HepG2 (cell line): ENCODE measurements around the gene BRPF1. TPM values are rescaled to one million over a fixed set of nuclear protein-coding genes. Genes with fewer than 3 reads are reported as not detected.
A peak's percentile ranks its signal among the peaks of the same experiment; 100 is the strongest.

Experiments
- CEBPB ChIP-seq: IDR thresholded peaks from 2 replicates; pipeline ENCODE4 v1.6.1; 2011; ENCODE audit warnings: low read depth, low read length, improper control_type of control experiment, borderline replicate concordance
- CEBPZ ChIP-seq: IDR thresholded peaks from 2 replicates; pipeline ENCODE4 v1.6.1; 2012; ENCODE audit warnings: low read length, improper control_type of control experiment
- CENPX ChIP-seq: sonication (generic); formaldehyde crosslinking; IDR thresholded peaks from 2 replicates; pipeline ENCODE4 v1.9.0; 2021; ENCODE audit warnings: mild to moderate bottlenecking, missing genetic modification reagents, moderate library complexity
- ETV5 ChIP-seq: IDR thresholded peaks from 2 replicates; pipeline ENCODE4 v1.6.1; 2018; ENCODE audit warnings: missing biosample characterization, missing genetic modification reagents, inconsistent platforms, borderline replicate concordance
- GATA4 ChIP-seq: sonication (generic); IDR thresholded peaks from 2 replicates; pipeline ENCODE4 v1.6.1; 2016; ENCODE audit warnings: antibody characterized with exemption, low read depth, borderline replicate concordance
- HCFC1 ChIP-seq: fragments of 150-350 bp; IDR thresholded peaks from 2 replicates; pipeline ENCODE4 v1.6.1; 2014; ENCODE audit warnings: low read depth, low read length
- PTBP1 ChIP-seq: fragments of 200-400 bp; formaldehyde crosslinking; IDR thresholded peaks from 2 replicates; pipeline ENCODE4 v1.6.1; 2018; ENCODE audit warnings: low read length, low read depth; ENCODE audit not compliant: poor library complexity, severe bottlenecking
- REPIN1 ChIP-seq: sonication (generic); formaldehyde crosslinking; IDR thresholded peaks from 2 replicates; pipeline ENCODE4 v1.8.0; 2022; ENCODE audit warnings: missing genetic modification reagents, low read depth, mild to moderate bottlenecking, borderline replicate concordance
- TMF1 ChIP-seq: sonication (generic); formaldehyde crosslinking; IDR thresholded peaks from 2 replicates; pipeline ENCODE4 v1.8.1; 2022; ENCODE audit warnings: low read depth, missing genetic modification reagents
- ZKSCAN1 ChIP-seq: fragments of 150-350 bp; IDR thresholded peaks from 2 replicates; pipeline ENCODE4 v1.6.1; 2014; ENCODE audit warnings: low read length
- ZMYM2 ChIP-seq: sonication (generic); formaldehyde crosslinking; IDR thresholded peaks from 2 replicates; pipeline ENCODE4 v1.8.0; 2022; ENCODE audit warnings: mild to moderate bottlenecking, missing genetic modification reagents
- ZNF235 ChIP-seq: sonication (generic); formaldehyde crosslinking; IDR thresholded peaks from 2 replicates; pipeline ENCODE4 v1.8.1; 2023; ENCODE audit warnings: mild to moderate bottlenecking, missing genetic modification reagents, borderline replicate concordance
- ZZZ3 ChIP-seq: sonication (generic); formaldehyde crosslinking; IDR thresholded peaks from 2 replicates; pipeline ENCODE4 v1.4.0; 2020; ENCODE audit warnings: missing genetic modification reagents, mild to moderate bottlenecking, borderline replicate concordance
- polyA plus RNA-seq, 8 experiments: library from polyadenylated mRNA; depleted of rRNA in 3 of 8; stranded (reverse) in 7 of 8; unstranded in 1 of 8; fragments of >200 nt; fragmentation: Illumina TruSeq in 4 of 8; extraction: Trizol in 4 of 8; gene quantifications; 2 replicates each; pipeline versions ENCODE4 v1.2.1 to v1.2.3, GENCODE V29; 2011 to 2016; ENCODE audit warnings: low read depth in 4 of 8, missing spikeins in 1 of 8, mixed read lengths in 1 of 8; ENCODE audit not compliant: insufficient read depth in 1 of 8
- total RNA-seq, 5 experiments: library from RNA; depleted of rRNA; stranded (reverse); fragments of >200 nt; fragmentation: Illumina TruSeq; extraction: Trizol; gene quantifications; 2 replicates each; pipeline ENCODE4 v1.2.3, GENCODE V29; 2016; ENCODE audit warnings: low read depth in 1 of 5
- TF ChIP-seq, protein P1 (sequence below): sonication (generic); formaldehyde crosslinking; IDR thresholded peaks from 2 replicates; pipeline ENCODE4 v1.4.0; 2020; ENCODE audit warnings: missing genetic modification reagents, borderline replicate concordance
- TF ChIP-seq, protein P2 (sequence below): sonication (generic); formaldehyde crosslinking; IDR thresholded peaks from 2 replicates; pipeline ENCODE4 v1.4.0; 2020; ENCODE audit warnings: low read depth, missing genetic modification reagents
- TF ChIP-seq, protein P3 (sequence below): sonication (generic); formaldehyde crosslinking; IDR thresholded peaks from 2 replicates; pipeline ENCODE4 v1.4.0; 2020; ENCODE audit warnings: missing genetic modification reagents

Gene BRPF1
- total and polyA plus RNA-seq, 2 of the 13 experiments (the other 11 are each of a cell fraction or from before 2014, with no cell fraction given): 7.3 to 10.0 TPM

DNA sequence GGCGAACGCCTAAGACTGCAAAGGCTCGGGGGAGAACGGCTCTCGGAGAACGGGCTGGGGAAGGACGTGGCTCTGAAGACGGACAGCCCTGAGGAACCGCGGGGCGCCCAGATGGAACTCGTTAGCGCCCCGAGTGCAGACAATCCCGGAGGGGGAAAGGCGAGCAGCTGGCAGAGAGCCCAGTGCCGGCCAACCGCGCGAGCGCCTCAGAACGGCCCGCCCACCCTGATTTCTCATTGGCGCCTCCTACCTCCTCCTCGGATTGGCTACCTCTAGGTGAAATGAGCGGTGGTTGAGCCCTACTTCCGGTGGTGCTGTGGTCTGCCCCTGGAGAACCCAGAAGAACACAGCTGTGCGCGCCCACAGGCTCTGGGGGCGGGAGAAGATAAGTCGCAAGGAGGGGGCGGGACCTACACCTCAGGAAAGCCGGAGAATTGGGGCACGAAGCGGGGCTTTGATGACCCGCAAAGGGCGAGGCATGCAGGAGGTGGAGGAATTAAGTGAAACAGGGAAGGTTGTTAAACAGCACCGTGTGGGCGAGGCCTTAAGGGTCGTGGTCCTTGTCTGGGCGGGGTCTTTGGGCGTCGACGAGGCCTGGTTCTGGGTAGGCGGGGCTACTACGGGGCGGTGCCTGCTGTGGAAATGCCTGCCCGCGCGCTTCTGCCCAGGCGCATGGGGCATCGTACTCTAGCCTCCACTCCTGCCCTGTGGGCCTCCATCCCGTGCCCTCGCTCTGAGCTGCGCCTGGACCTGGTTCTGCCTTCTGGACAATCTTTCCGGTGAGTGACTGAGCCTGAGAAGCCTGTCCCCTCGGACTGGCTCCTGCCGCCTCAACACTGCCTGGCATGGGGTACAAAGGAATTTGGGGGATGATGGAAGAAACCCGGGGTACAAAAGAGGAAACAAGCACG lies 18.4 kb downstream of the BRPF1 start, which contains the start of gene OGG1 (continued):
- TF ChIP-seq HCFC1: no peak
- no peak for TF ChIP-seq CEBPB
- TF ChIP-seq, protein P1, sequence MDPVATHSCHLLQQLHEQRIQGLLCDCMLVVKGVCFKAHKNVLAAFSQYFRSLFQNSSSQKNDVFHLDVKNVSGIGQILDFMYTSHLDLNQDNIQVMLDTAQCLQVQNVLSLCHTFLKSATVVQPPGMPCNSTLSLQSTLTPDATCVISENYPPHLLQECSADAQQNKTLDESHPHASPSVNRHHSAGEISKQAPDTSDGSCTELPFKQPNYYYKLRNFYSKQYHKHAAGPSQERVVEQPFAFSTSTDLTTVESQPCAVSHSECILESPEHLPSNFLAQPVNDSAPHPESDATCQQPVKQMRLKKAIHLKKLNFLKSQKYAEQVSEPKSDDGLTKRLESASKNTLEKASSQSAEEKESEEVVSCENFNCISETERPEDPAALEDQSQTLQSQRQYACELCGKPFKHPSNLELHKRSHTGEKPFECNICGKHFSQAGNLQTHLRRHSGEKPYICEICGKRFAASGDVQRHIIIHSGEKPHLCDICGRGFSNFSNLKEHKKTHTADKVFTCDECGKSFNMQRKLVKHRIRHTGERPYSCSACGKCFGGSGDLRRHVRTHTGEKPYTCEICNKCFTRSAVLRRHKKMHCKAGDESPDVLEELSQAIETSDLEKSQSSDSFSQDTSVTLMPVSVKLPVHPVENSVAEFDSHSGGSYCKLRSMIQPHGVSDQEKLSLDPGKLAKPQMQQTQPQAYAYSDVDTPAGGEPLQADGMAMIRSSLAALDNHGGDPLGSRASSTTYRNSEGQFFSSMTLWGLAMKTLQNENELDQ: no peak
- TF ChIP-seq ETV5 (CRISPR knock-in tag): peak; percentile 72; the same call in 1 of the 2 replicates
- TF ChIP-seq, protein P2, sequence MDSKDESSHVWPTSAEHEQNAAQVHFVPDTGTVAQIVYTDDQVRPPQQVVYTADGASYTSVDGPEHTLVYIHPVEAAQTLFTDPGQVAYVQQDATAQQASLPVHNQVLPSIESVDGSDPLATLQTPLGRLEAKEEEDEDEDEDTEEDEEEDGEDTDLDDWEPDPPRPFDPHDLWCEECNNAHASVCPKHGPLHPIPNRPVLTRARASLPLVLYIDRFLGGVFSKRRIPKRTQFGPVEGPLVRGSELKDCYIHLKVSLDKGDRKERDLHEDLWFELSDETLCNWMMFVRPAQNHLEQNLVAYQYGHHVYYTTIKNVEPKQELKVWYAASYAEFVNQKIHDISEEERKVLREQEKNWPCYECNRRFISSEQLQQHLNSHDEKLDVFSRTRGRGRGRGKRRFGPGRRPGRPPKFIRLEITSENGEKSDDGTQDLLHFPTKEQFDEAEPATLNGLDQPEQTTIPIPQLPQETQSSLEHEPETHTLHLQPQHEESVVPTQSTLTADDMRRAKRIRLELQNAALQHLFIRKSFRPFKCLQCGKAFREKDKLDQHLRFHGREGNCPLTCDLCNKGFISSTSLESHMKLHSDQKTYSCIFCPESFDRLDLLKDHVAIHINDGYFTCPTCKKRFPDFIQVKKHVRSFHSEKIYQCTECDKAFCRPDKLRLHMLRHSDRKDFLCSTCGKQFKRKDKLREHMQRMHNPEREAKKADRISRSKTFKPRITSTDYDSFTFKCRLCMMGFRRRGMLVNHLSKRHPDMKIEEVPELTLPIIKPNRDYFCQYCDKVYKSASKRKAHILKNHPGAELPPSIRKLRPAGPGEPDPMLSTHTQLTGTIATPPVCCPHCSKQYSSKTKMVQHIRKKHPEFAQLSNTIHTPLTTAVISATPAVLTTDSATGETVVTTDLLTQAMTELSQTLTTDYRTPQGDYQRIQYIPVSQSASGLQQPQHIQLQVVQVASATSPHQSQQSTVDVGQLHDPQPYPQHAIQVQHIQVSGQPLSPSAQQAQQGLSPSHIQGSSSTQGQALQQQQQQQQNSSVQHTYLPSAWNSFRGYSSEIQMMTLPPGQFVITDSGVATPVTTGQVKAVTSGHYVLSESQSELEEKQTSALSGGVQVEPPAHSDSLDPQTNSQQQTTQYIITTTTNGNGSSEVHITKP (CRISPR knock-in tag): peak; percentile 97
- peak; percentile 22; the same call in 1 of the 2 replicates for TF ChIP-seq ZZZ3 (CRISPR knock-in tag)
- TF ChIP-seq CENPX (CRISPR knock-in tag): no peak
- peak; percentile 15; the same call in 1 of the 2 replicates for TF ChIP-seq GATA4
- 0 out of 2 replicates have a peak, but pooled peaks have one; percentile 33 for TF ChIP-seq REPIN1 (CRISPR knock-in tag)
- no peak for TF ChIP-seq ZKSCAN1
- TF ChIP-seq, protein P3, sequence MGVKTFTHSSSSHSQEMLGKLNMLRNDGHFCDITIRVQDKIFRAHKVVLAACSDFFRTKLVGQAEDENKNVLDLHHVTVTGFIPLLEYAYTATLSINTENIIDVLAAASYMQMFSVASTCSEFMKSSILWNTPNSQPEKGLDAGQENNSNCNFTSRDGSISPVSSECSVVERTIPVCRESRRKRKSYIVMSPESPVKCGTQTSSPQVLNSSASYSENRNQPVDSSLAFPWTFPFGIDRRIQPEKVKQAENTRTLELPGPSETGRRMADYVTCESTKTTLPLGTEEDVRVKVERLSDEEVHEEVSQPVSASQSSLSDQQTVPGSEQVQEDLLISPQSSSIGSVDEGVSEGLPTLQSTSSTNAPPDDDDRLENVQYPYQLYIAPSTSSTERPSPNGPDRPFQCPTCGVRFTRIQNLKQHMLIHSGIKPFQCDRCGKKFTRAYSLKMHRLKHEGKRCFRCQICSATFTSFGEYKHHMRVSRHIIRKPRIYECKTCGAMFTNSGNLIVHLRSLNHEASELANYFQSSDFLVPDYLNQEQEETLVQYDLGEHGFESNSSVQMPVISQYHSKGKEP (CRISPR knock-in tag): no peak
- TF ChIP-seq ZNF235 (CRISPR knock-in tag): no peak; the same call in 1 of the 2 replicates
- peak; percentile 28 for TF ChIP-seq PTBP1
- TF ChIP-seq TMF1 (CRISPR knock-in tag): no peak
- no peak for TF ChIP-seq CEBPZ
- TF ChIP-seq ZMYM2: no peak
